Measurements from ENCODE around the gene R3HDM2. TPM values are rescaled to one million over a fixed set of nuclear protein-coding genes. Genes with fewer than 3 reads are reported as not detected.
"Not testable (repeated sequence)": the region's sequence is repeated elsewhere in the genome, so short reads cannot be mapped to it uniquely, and the experiment has no call there.

The R3HDM2 gene
- total and polyA plus RNA-seq, 2 donors from 2014 or later, result 16.5 to 67.3 TPM

DNA sequence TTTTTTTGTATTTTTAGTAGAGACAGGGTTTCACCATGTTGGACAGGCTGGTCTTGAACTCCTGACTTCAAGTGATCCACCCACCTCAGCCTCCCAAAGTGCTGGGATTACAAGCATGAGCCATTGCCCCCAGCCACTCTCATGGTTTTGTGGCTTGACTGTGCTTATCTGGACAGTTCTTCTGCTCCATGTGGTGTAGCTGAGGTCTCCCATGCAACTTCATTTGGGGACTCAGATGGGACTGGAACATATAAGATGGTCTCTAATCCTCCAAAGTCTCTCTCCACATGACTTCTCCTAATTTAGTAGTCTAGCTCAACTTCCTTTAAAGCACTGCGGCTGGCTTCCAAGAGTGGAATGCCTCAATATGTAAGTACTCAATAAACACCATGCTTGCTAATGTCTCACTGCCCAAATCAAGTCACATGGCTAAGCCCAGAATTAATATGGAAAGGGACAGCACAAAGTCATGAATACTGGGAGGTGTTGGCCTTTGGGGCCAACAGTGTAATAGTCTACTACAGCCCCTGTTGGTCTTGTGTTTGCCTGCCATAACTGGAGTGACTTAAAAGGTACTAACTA, 11.1 kb upstream of the R3HDM2 start:
- TF ChIP-seq, protein P1, sequence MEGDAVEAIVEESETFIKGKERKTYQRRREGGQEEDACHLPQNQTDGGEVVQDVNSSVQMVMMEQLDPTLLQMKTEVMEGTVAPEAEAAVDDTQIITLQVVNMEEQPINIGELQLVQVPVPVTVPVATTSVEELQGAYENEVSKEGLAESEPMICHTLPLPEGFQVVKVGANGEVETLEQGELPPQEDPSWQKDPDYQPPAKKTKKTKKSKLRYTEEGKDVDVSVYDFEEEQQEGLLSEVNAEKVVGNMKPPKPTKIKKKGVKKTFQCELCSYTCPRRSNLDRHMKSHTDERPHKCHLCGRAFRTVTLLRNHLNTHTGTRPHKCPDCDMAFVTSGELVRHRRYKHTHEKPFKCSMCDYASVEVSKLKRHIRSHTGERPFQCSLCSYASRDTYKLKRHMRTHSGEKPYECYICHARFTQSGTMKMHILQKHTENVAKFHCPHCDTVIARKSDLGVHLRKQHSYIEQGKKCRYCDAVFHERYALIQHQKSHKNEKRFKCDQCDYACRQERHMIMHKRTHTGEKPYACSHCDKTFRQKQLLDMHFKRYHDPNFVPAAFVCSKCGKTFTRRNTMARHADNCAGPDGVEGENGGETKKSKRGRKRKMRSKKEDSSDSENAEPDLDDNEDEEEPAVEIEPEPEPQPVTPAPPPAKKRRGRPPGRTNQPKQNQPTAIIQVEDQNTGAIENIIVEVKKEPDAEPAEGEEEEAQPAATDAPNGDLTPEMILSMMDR (IDR thresholded peaks at IDR 0.05; ENCODE audit: borderline replicate concordance, extremely low read depth, insufficient read depth), result no peak
- Histone ChIP-seq H3K27ac (ENCODE audit: low read depth in 2 of 2, low read length in 2 of 2) (no peak overlapping the region), H3K4me3 (ENCODE audit: low read length in 3 of 3) (no peak overlapping the region), H3K36me3 (ENCODE audit: control insufficient read depth in 2 of 3, insufficient read depth in 3 of 3, low read length in 3 of 3) (no peaks in the 10 kb centered on the region), H3K9ac (ENCODE audit: low read length in 3 of 3) (no peak overlapping the region), H3K4me1 (ENCODE audit: control insufficient read depth in 2 of 3, insufficient read depth in 2 of 3, low read depth in 1 of 3, low read length in 3 of 3) (no peaks in the 10 kb centered on the region), H3K27me3 (ENCODE audit: control insufficient read depth, insufficient read depth, low read length) (no peaks in the 10 kb centered on the region), H3K9me3 (ENCODE audit: control insufficient read depth in 2 of 3, insufficient read depth in 1 of 3, low read length in 3 of 3) (no peaks in the 10 kb centered on the region)
- FAIRE-seq, result no peak
- intact Hi-C loops (cut with DNase I), result no loop called here
- no peak for DNase-seq

DNA sequence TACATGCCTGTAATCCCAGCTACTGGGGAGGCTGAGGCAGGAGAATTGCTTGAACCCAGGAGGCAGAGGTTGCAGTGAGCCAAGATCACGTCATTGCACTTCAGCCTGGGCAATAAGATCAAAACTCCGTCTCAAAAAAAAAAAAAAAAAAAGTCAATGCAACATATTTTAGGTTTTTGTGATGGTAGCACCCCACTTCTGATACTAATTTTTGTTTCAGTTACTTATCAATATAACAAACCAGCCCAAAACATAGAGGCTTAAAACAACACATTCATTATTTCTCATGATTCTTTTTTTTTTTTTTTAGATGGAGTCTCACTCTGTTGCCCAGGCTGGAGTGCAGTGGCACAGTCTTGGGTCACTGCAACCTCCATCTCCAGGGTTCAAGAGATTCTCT, 10.6 kb upstream of the R3HDM2 start:
- H3K9me3 ChIP-seq (ENCODE audit: control insufficient read depth in 2 of 3, insufficient read depth in 1 of 3, low read length in 3 of 3); FAIRE-seq; H3K9ac ChIP-seq (ENCODE audit: low read length in 3 of 3); H3K4me1 ChIP-seq (ENCODE audit: control insufficient read depth in 2 of 3, insufficient read depth in 2 of 3, low read depth in 1 of 3, low read length in 3 of 3); DNase-seq; H3K36me3 ChIP-seq (ENCODE audit: control insufficient read depth in 2 of 3, insufficient read depth in 3 of 3, low read length in 3 of 3); H3K27ac ChIP-seq (ENCODE audit: low read depth in 2 of 2, low read length in 2 of 2); intact Hi-C loops (cut with DNase I); H3K27me3 ChIP-seq (ENCODE audit: control insufficient read depth, insufficient read depth, low read length); H3K4me3 ChIP-seq (ENCODE audit: low read length in 3 of 3): not testable (repeated sequence)

DNA sequence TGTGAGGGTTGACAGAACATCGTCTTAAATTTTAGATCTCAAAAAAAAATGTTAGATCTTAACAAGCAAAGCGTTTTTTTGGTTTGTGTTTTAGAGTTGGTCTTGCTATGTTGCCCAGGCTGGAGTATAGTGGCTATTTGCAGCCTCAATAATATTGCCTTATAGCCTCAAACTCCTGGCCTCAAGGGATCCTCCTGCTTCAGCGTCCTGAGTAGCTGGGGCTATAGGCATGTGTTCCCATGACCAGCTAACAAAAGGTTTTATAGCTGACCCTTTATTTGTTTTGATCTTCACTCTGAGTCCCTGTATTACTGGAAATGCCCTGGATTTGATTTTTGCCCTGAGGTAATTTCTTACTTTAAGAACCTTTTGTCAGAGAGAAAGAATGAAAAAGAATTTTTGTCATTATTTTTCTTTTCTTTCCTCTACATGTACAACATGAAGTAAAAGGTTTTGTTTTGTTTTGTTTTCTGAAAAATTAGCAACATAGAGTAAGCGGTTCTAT, 9.0 kb upstream of the R3HDM2 start:
- Histone ChIP-seq H3K27me3 (ENCODE audit: control insufficient read depth, insufficient read depth, low read length) (no peaks in the 10 kb centered on the region), H3K9ac (ENCODE audit: low read length in 3 of 3) (no peak overlapping the region), H3K9me3 (ENCODE audit: control insufficient read depth in 2 of 3, insufficient read depth in 1 of 3, low read length in 3 of 3) (no peaks in the 10 kb centered on the region), H3K4me3 (ENCODE audit: low read length in 3 of 3) (no peak overlapping the region), H3K36me3 (ENCODE audit: control insufficient read depth in 2 of 3, insufficient read depth in 3 of 3, low read length in 3 of 3) (no peaks in the 10 kb centered on the region), H3K27ac (ENCODE audit: low read depth in 2 of 2, low read length in 2 of 2) (no peak overlapping the region), H3K4me1 (ENCODE audit: control insufficient read depth in 2 of 3, insufficient read depth in 2 of 3, low read depth in 1 of 3, low read length in 3 of 3) (peaks cover 0 to under 1% (median 0%) of the 10 kb centered on the region in 3 donors)
- TF ChIP-seq, protein P1 (IDR thresholded peaks at IDR 0.05; ENCODE audit: borderline replicate concordance, extremely low read depth, insufficient read depth), result no peak
- intact Hi-C loops (cut with DNase I), result no loop called here
- DNase-seq (no peak), FAIRE-seq (no peak)

DNA sequence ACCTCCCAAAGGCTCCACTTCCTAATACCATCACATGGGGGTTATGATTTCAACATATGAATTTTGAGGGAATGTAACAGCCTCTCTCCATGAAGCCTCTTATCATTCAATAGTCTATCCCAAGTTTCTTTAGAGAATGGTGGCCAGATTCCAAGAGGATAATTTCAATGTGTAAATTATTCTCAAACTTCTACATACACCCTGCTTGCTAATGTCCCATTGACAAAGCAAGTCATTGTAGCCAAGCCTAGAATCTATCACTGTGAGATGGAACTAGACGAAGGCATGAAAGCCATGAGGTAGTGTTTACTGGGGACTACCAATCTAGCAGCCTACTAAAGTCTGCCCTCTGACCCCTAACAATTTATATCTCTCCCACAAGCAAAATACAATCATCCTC, 7.6 kb upstream of the R3HDM2 start:
- no peak for DNase-seq
- H3K4me1 ChIP-seq (ENCODE audit: control insufficient read depth in 2 of 3, insufficient read depth in 2 of 3, low read depth in 1 of 3, low read length in 3 of 3), result peaks cover 0 to 9% (median 0%) of the 10 kb centered on the region in 3 donors
- no peak overlapping the region for H3K9ac ChIP-seq (ENCODE audit: low read length in 3 of 3)
- H3K27me3 ChIP-seq (ENCODE audit: control insufficient read depth, insufficient read depth, low read length), result no peaks in the 10 kb centered on the region
- H3K27ac ChIP-seq (ENCODE audit: low read depth in 2 of 2, low read length in 2 of 2), result no peak overlapping the region
- no peaks in the 10 kb centered on the region for H3K9me3 ChIP-seq (ENCODE audit: control insufficient read depth in 2 of 3, insufficient read depth in 1 of 3, low read length in 3 of 3)
- intact Hi-C loops (cut with DNase I), result no loop called here
- TF ChIP-seq, protein P1 (IDR thresholded peaks at IDR 0.05; ENCODE audit: borderline replicate concordance, extremely low read depth, insufficient read depth), result no peak
- no peaks in the 10 kb centered on the region for H3K36me3 ChIP-seq (ENCODE audit: control insufficient read depth in 2 of 3, insufficient read depth in 3 of 3, low read length in 3 of 3)
- no peak for FAIRE-seq
- H3K4me3 ChIP-seq (ENCODE audit: low read length in 3 of 3), result no peak overlapping the region
